COLO829 (cell line): ENCODE data around the gene SDF2L1.
"Not testable (repeated sequence)": the region's sequence is repeated elsewhere in the genome, so short reads cannot be mapped to it uniquely, and the experiment has no call there.

Source experiments
- DNase-seq: peaks from one replicate; pipeline ENCODE4 v3.0.0; 2012; ENCODE audit warnings: low spot score

Gene SDF2L1

GRCh38 chr22:21641789-21642583 lies at the start of gene SDF2L1:
Gene SDF2L1 (plus strand): TSS chr22:21642302. CDS start chr22:21642337, 35 bp downstream.
- DNase-seq: peak; percentile 99

- no peak for DNase-seq
Measured at GRCh38 chr22:21592422-21592821, 49.7 kb upstream of the SDF2L1 start.

- DNase-seq: no peak
Measured at GRCh38 chr22:21593406-21594232, 48.5 kb upstream of the SDF2L1 start.

GRCh38 chr22:21594865-21595452 lies 47.1 kb upstream of the SDF2L1 start:
- no peak for DNase-seq

- not testable (repeated sequence) for DNase-seq
Measured at GRCh38 chr22:21596356-21597135, 45.6 kb upstream of the SDF2L1 start.

- DNase-seq: no peak
Measured at GRCh38 chr22:21598302-21598701, 43.8 kb upstream of the SDF2L1 start.

GRCh38 chr22:21599053-21599893 lies 42.8 kb upstream of the SDF2L1 start:
- DNase-seq: no peak

GRCh38 chr22:21602579-21602978 lies 39.5 kb upstream of the SDF2L1 start:
- no peak for DNase-seq

GRCh38 chr22:21603973-21604372 lies 38.1 kb upstream of the SDF2L1 start:
- DNase-seq: no peak

- no peak for DNase-seq
Measured at GRCh38 chr22:21605887-21606564, 36.1 kb upstream of the SDF2L1 start.

GRCh38 chr22:21606775-21607174 lies 35.3 kb upstream of the SDF2L1 start:
- no peak for DNase-seq

GRCh38 chr22:21609556-21610157 lies 32.4 kb upstream of the SDF2L1 start:
- not testable (repeated sequence) for DNase-seq

GRCh38 chr22:21611210-21611977 lies 30.7 kb upstream of the SDF2L1 start:
- DNase-seq: no peak

GRCh38 chr22:21612858-21613257 lies 29.2 kb upstream of the SDF2L1 start:
- no peak for DNase-seq

GRCh38 chr22:21613553-21614233 lies 28.4 kb upstream of the SDF2L1 start:
- no peak for DNase-seq

GRCh38 chr22:21615731-21616130 lies 26.4 kb upstream of the SDF2L1 start:
- DNase-seq: no peak

GRCh38 chr22:21617337-21617736 lies 24.8 kb upstream of the SDF2L1 start:
- DNase-seq: not testable (repeated sequence)

GRCh38 chr22:21621025-21621424 lies 21.1 kb upstream of the SDF2L1 start:
- DNase-seq: no peak
